Karpas-422 (cell line): ENCODE data around the gene KCNQ1. TPM values are rescaled to one million over a fixed set of nuclear protein-coding genes. Genes with fewer than 3 reads are reported as not detected.

Source experiments
- DNase-seq: peaks from one replicate; pipeline ENCODE4 v3.0.0-alpha.2; 2015
- H2AFZ ChIP-seq: fragments of 200-600 bp; sonication (generic); 2 replicates; pipeline ENCODE4 v1.6.1; 2014; ENCODE audit warnings: antibody characterized with exemption, low read length, mixed read lengths
- H3K27ac ChIP-seq: fragments of 200-600 bp; sonication (generic); 2 replicates; pipeline ENCODE4 v1.5.1; 2014; ENCODE audit warnings: mild to moderate bottlenecking, low read length, moderate library complexity
- H3K27me3 ChIP-seq: fragments of 200-600 bp; sonication (generic); 2 replicates; pipeline ENCODE4 v1.6.1; 2014; ENCODE audit warnings: low read length, mixed read lengths
- H3K36me3 ChIP-seq: fragments of 200-600 bp; sonication (generic); 2 replicates; pipeline ENCODE4 v1.6.1; 2014; ENCODE audit warnings: low read length, mixed read lengths; ENCODE audit not compliant: insufficient read depth
- H3K4me1 ChIP-seq: fragments of 200-600 bp; sonication (generic); 2 replicates; pipeline ENCODE4 v1.6.1; 2014; ENCODE audit warnings: mild to moderate bottlenecking, low read length, mixed read lengths
- H3K4me2 ChIP-seq: fragments of 200-600 bp; sonication (generic); 2 replicates; pipeline ENCODE4 v1.6.1; 2014; ENCODE audit warnings: low read length, low read depth, mild to moderate bottlenecking; ENCODE audit not compliant: poor library complexity, severe bottlenecking
- H3K4me3 ChIP-seq: fragments of 200-600 bp; sonication (generic); 2 replicates; pipeline ENCODE4 v1.5.1; 2014; ENCODE audit warnings: mild to moderate bottlenecking, antibody characterized with exemption, low read length, mixed read lengths
- H3K79me2 ChIP-seq: fragments of 200-600 bp; sonication (generic); 2 replicates; pipeline ENCODE4 v1.6.1; 2014; ENCODE audit warnings: mild to moderate bottlenecking, low read length, mixed read lengths
- H3K9ac ChIP-seq: fragments of 200-600 bp; sonication (generic); 2 replicates; pipeline ENCODE4 v1.6.0; 2014; ENCODE audit warnings: low read length
- H3K9me2 ChIP-seq: fragments of 200-600 bp; sonication (generic), shearing (Covaris generic); replicated peaks from 2 replicates; pipeline ENCODE4 v1.6.0; 2014; ENCODE audit warnings: mild to moderate bottlenecking, low read length, moderate library complexity; ENCODE audit not compliant: insufficient read depth
- H3K9me3 ChIP-seq: fragments of 300-700, 200-600 bp; sonication (generic); 2 replicates; pipeline ENCODE4 v1.6.1; 2014; ENCODE audit warnings: low read length, mixed read lengths
- H4K20me1 ChIP-seq: fragments of 200-600 bp; sonication (generic); 2 replicates; pipeline ENCODE4 v1.6.1; 2014; ENCODE audit warnings: mild to moderate bottlenecking, antibody characterized with exemption, low read length, low read depth; ENCODE audit not compliant: insufficient read depth
- total RNA-seq: library from RNA; depleted of rRNA; stranded (reverse); fragments of >200 nt; shearing (Covaris generic); gene quantifications from 2 replicates; pipeline ENCODE4 v1.2.3, GENCODE V29; 2014; ENCODE audit warnings: low replicate concordance

KCNQ1 gene
- total RNA-seq, 1 experiment from 2014 or later: not detected

GRCh38 chr11:2739531-2740274 lies 294.9 kb downstream of the KCNQ1 start:
- no peak overlapping the region for H3K4me3 ChIP-seq
- H3K4me2 ChIP-seq: no peak overlapping the region
- H3K36me3 ChIP-seq: no peaks in the 10 kb centered on the region
- no peak overlapping the region for H2AFZ ChIP-seq
- H3K27me3 ChIP-seq: no peaks in the 10 kb centered on the region
- H3K79me2 ChIP-seq: no peaks in the 10 kb centered on the region
- H3K9ac ChIP-seq: no peak overlapping the region
- H3K27ac ChIP-seq: no peak overlapping the region
- H3K9me3 ChIP-seq: no peaks in the 10 kb centered on the region
- H4K20me1 ChIP-seq: no peaks in the 10 kb centered on the region
- no peaks in the 10 kb centered on the region for H3K4me1 ChIP-seq
- no peak for DNase-seq
- H3K9me2 ChIP-seq: no peaks in the 10 kb centered on the region

- DNase-seq: no peak
- no peaks in the 10 kb centered on the region for H4K20me1 ChIP-seq
- no peaks in the 10 kb centered on the region for H3K27me3 ChIP-seq
- H3K9me2 ChIP-seq: no peaks in the 10 kb centered on the region
- H3K9me3 ChIP-seq: no peaks in the 10 kb centered on the region
- H3K4me2 ChIP-seq: no peak overlapping the region
- H3K36me3 ChIP-seq: no peaks in the 10 kb centered on the region
- H3K79me2 ChIP-seq: no peaks in the 10 kb centered on the region
- no peaks in the 10 kb centered on the region for H3K4me1 ChIP-seq
- H3K9ac ChIP-seq: no peak overlapping the region
- no peak overlapping the region for H3K4me3 ChIP-seq
- no peak overlapping the region for H3K27ac ChIP-seq
- H2AFZ ChIP-seq: no peak overlapping the region
Measured at GRCh38 chr11:2740275-2740940, 295.6 kb downstream of the KCNQ1 start.

GRCh38 chr11:2741006-2741376 lies 296.2 kb downstream of the KCNQ1 start:
- H3K9me2 ChIP-seq: no peaks in the 10 kb centered on the region
- no peaks in the 10 kb centered on the region for H3K36me3 ChIP-seq
- no peak overlapping the region for H3K4me2 ChIP-seq
- H3K4me3 ChIP-seq: no peak overlapping the region
- no peaks in the 10 kb centered on the region for H3K79me2 ChIP-seq
- H3K4me1 ChIP-seq: no peaks in the 10 kb centered on the region
- no peaks in the 10 kb centered on the region for H4K20me1 ChIP-seq
- H3K9me3 ChIP-seq: no peaks in the 10 kb centered on the region
- no peak for DNase-seq
- no peak overlapping the region for H3K9ac ChIP-seq
- no peaks in the 10 kb centered on the region for H3K27me3 ChIP-seq
- no peak overlapping the region for H3K27ac ChIP-seq
- H2AFZ ChIP-seq: no peak overlapping the region

GRCh38 chr11:2741377-2742131 lies 296.7 kb downstream of the KCNQ1 start:
- Histone ChIP-seq H3K4me3 (no peak overlapping the region), H3K9ac (no peak overlapping the region), H3K9me3 (no peaks in the 10 kb centered on the region), H3K4me1 (no peaks in the 10 kb centered on the region), H3K4me2 (no peak overlapping the region), H4K20me1 (no peaks in the 10 kb centered on the region), H3K36me3 (no peaks in the 10 kb centered on the region), H3K79me2 (no peaks in the 10 kb centered on the region), H3K27me3 (no peaks in the 10 kb centered on the region), H3K9me2 (no peaks in the 10 kb centered on the region), H2AFZ (no peak overlapping the region), H3K27ac (no peak overlapping the region)
- DNase-seq: no peak

GRCh38 chr11:2742201-2742600 lies 297.4 kb downstream of the KCNQ1 start:
- no peak overlapping the region for H3K4me3 ChIP-seq
- no peaks in the 10 kb centered on the region for H3K9me3 ChIP-seq
- no peak for DNase-seq
- no peaks in the 10 kb centered on the region for H3K79me2 ChIP-seq
- H3K9me2 ChIP-seq: no peaks in the 10 kb centered on the region
- H4K20me1 ChIP-seq: no peaks in the 10 kb centered on the region
- no peak overlapping the region for H3K9ac ChIP-seq
- H2AFZ ChIP-seq: no peak overlapping the region
- H3K27me3 ChIP-seq: no peaks in the 10 kb centered on the region
- H3K4me1 ChIP-seq: no peaks in the 10 kb centered on the region
- H3K4me2 ChIP-seq: no peak overlapping the region
- no peaks in the 10 kb centered on the region for H3K36me3 ChIP-seq
- no peak overlapping the region for H3K27ac ChIP-seq

- no peak overlapping the region for H3K4me3 ChIP-seq
- no peak overlapping the region for H3K27ac ChIP-seq
- H3K79me2 ChIP-seq: no peaks in the 10 kb centered on the region
- no peak overlapping the region for H2AFZ ChIP-seq
- no peaks in the 10 kb centered on the region for H3K9me3 ChIP-seq
- no peaks in the 10 kb centered on the region for H4K20me1 ChIP-seq
- no peaks in the 10 kb centered on the region for H3K9me2 ChIP-seq
- H3K4me1 ChIP-seq: no peaks in the 10 kb centered on the region
- H3K4me2 ChIP-seq: no peak overlapping the region
- no peaks in the 10 kb centered on the region for H3K27me3 ChIP-seq
- no peaks in the 10 kb centered on the region for H3K36me3 ChIP-seq
- no peak for DNase-seq
- H3K9ac ChIP-seq: no peak overlapping the region
Measured at GRCh38 chr11:2742611-2743426, 298.0 kb downstream of the KCNQ1 start.

- Histone ChIP-seq H3K36me3 (no peaks in the 10 kb centered on the region), H3K4me1 (no peaks in the 10 kb centered on the region), H3K9me3 (no peaks in the 10 kb centered on the region), H4K20me1 (no peaks in the 10 kb centered on the region), H3K9me2 (no peaks in the 10 kb centered on the region), H3K4me2 (no peak overlapping the region), H3K79me2 (no peaks in the 10 kb centered on the region), H3K27ac (no peak overlapping the region), H2AFZ (no peak overlapping the region), H3K4me3 (no peak overlapping the region), H3K9ac (no peak overlapping the region), H3K27me3 (no peaks in the 10 kb centered on the region)
- DNase-seq: no peak
Measured at GRCh38 chr11:2743427-2744110, 298.8 kb downstream of the KCNQ1 start.
